ENCODE results near the gene KCNQ2.

GRCh38 chr20:63397946-63398450 lies 74.5 kb downstream of the KCNQ2 start:
- no peak for TF ChIP-seq EZH2 (IDR thresholded peaks at IDR 0.05; ENCODE audit: borderline replicate concordance, low read length)
- no peak for TF ChIP-seq CTCF (IDR thresholded peaks at IDR 0.05; ENCODE audit: low read length)
